ENCODE measurements around the gene CERS1. TPM values are rescaled to one million over a fixed set of nuclear protein-coding genes. Genes with fewer than 3 reads are reported as not detected.

The CERS1 gene, protein sequence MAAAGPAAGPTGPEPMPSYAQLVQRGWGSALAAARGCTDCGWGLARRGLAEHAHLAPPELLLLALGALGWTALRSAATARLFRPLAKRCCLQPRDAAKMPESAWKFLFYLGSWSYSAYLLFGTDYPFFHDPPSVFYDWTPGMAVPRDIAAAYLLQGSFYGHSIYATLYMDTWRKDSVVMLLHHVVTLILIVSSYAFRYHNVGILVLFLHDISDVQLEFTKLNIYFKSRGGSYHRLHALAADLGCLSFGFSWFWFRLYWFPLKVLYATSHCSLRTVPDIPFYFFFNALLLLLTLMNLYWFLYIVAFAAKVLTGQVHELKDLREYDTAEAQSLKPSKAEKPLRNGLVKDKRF
- 82.2 TPM for polyA plus RNA-seq (2012; ENCODE audit: insufficient read length, low read depth)

DNA sequence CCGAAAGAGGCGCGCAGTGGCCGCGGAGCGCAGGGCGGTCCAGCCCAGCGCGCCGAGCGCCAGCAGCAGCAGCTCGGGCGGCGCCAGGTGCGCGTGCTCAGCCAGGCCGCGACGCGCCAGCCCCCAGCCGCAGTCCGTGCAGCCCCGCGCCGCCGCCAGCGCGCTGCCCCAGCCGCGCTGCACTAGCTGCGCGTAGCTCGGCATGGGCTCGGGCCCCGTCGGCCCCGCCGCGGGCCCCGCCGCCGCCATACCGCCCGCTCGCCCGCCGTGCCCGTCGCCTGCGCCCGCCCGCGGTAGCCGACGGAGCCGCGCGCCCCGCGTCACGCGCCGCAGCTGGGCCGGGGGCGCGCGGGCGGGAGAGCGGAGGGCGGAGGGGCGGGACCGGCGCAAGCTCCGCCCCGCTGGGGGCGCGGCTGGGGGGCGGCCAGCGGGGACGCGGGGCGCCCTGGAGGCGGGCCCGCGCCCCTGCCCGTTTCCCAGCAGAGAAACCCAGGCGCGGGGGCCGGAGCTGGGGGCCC lies at the start of gene CERS1:
Gene CERS1 (minus strand): TSS at position 335 of the 518 bp plus-strand sequence. CDS start 86 bp downstream, at position 249.
- no peak for TF ChIP-seq TAF1 (IDR thresholded peaks at IDR 0.05; ENCODE audit: borderline replicate concordance, insufficient read depth, low read length)
- TF ChIP-seq FOXP2 (optimal IDR thresholded peaks at IDR 0.05; ENCODE audit: borderline replicate concordance, extremely low read depth, extremely low read length, insufficient read depth): no peak

DNA sequence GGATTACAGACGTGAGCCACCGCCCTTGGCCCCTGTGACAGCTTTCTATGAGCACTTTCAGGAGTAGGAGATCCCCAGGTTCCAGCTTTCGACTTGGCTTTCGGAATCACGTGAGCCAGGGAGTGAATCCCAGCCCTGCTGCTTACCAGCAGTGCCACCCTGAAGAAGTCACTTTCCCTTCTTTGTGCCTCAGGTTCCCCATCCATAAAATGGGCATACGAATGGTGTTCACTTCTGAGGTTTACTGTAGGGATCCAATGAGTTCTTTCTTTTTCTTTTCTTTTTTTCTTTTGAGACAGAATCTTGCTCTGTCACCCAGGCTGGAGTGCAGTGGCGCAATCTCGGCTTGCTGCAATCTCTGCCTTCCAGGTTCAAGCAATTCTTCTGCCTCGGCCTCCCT lies 49.3 kb upstream of the CERS1 start:
- TF ChIP-seq, protein P1, sequence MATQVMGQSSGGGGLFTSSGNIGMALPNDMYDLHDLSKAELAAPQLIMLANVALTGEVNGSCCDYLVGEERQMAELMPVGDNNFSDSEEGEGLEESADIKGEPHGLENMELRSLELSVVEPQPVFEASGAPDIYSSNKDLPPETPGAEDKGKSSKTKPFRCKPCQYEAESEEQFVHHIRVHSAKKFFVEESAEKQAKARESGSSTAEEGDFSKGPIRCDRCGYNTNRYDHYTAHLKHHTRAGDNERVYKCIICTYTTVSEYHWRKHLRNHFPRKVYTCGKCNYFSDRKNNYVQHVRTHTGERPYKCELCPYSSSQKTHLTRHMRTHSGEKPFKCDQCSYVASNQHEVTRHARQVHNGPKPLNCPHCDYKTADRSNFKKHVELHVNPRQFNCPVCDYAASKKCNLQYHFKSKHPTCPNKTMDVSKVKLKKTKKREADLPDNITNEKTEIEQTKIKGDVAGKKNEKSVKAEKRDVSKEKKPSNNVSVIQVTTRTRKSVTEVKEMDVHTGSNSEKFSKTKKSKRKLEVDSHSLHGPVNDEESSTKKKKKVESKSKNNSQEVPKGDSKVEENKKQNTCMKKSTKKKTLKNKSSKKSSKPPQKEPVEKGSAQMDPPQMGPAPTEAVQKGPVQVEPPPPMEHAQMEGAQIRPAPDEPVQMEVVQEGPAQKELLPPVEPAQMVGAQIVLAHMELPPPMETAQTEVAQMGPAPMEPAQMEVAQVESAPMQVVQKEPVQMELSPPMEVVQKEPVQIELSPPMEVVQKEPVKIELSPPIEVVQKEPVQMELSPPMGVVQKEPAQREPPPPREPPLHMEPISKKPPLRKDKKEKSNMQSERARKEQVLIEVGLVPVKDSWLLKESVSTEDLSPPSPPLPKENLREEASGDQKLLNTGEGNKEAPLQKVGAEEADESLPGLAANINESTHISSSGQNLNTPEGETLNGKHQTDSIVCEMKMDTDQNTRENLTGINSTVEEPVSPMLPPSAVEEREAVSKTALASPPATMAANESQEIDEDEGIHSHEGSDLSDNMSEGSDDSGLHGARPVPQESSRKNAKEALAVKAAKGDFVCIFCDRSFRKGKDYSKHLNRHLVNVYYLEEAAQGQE (IDR thresholded peaks at IDR 0.05; ENCODE audit: insufficient read depth in 1 of 2, low read depth in 2 of 2, low read length in 2 of 2): no peak
- no peak for TF ChIP-seq FOXP2 (optimal IDR thresholded peaks at IDR 0.05; ENCODE audit: borderline replicate concordance, extremely low read depth, extremely low read length, insufficient read depth)
- no peak for TF ChIP-seq POLR2AphosphoS5 (IDR thresholded peaks at IDR 0.05; ENCODE audit: low read depth, low read length)
- TF ChIP-seq TAF1 (IDR thresholded peaks at IDR 0.05; ENCODE audit: borderline replicate concordance, insufficient read depth, low read length): no peak
- TF ChIP-seq SIN3A (IDR thresholded peaks at IDR 0.05; ENCODE audit: borderline replicate concordance, insufficient read depth, low read length): no peak

DNA sequence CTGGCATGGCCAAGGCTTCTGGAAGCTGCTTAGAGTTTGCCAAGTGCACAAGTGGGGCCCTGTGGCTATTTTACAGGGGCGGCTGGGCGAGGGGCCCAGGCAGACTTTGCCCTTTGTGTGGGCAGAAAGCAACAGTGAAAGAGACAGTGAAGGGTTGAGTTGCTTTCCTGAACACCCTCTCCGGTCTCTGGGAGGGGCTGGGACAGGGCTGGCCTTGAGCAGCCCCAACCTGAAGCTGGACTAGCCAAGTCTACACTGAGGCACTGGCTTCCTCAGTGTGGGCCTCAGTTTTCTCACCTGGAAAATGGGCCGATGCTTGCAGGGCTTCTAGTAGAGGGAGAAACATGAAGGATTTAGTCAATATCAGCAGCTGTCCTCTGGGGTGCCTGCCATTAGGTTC lies 47.5 kb upstream of the CERS1 start:
- TF ChIP-seq POLR2AphosphoS5 (IDR thresholded peaks at IDR 0.05; ENCODE audit: low read depth, low read length) (no peak), FOXP2 (optimal IDR thresholded peaks at IDR 0.05; ENCODE audit: borderline replicate concordance, extremely low read depth, extremely low read length, insufficient read depth) (no peak)
- TF ChIP-seq, protein P1 (IDR thresholded peaks at IDR 0.05; ENCODE audit: insufficient read depth in 1 of 2, low read depth in 2 of 2, low read length in 2 of 2): no peak

DNA sequence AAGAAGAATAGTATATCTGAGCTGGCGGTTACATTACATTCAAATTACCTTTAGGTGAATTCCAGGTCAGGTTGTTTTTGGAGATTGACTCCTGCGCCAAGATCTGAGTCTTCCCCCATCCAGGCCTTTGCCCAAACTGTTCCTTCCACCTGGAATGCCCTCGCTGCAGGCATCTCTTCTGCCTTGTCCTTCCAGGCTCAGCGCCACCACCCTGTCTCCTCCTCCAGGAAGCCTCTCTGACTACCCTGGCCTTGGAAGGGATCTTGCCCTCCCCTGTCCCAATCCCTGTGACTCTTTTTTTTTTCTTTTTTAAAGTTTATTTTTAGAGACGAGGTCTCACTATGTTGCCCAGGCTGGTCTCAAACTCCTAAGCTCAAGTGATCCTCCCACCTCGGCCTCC lies 46.7 kb upstream of the CERS1 start:
- TF ChIP-seq, protein P1 (IDR thresholded peaks at IDR 0.05; ENCODE audit: insufficient read depth in 1 of 2, low read depth in 2 of 2, low read length in 2 of 2): no peak
- TF ChIP-seq TAF1 (IDR thresholded peaks at IDR 0.05; ENCODE audit: borderline replicate concordance, insufficient read depth, low read length) (no peak), POLR2AphosphoS5 (IDR thresholded peaks at IDR 0.05; ENCODE audit: low read depth, low read length) (no peak), SIN3A (IDR thresholded peaks at IDR 0.05; ENCODE audit: borderline replicate concordance, insufficient read depth, low read length) (no peak), FOXP2 (optimal IDR thresholded peaks at IDR 0.05; ENCODE audit: borderline replicate concordance, extremely low read depth, extremely low read length, insufficient read depth) (no peak)

DNA sequence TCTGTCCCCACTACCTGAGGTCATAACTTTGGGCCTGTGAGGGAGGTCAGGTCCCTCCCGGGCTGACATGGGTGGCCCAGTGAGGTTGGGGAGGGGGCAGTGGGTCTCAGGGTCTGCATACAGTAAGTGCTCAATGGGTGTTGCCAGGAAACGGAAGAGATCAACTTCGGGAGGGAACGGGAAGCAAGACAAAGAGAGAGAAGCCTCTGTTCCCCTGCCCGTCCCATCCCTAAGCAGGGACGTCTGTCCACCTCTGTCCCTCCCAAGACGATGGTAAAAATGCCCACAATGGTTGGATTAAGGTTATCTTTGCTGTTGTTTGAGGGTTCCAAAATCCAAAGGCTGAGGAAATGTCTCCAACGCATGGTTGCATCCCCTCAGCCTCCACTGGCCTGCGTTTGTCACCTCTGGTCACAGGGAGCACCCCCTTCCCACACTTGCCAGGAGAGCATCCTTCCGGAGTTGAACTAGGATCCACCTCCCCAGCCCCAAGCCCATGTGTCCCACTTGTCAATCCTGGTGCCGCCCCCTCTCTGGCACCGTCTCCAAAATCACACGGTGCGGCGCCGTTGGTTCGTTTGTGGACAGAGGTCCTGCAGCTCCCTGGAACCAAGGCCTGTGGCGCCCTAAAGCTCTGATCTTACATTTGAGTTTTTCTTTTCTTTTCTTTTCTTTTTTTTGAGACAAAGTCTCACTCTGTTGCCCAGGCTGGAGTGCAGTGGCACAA lies 45.8 kb upstream of the CERS1 start:
- TF ChIP-seq TAF1 (IDR thresholded peaks at IDR 0.05; ENCODE audit: borderline replicate concordance, insufficient read depth, low read length) (no peak), FOXP2 (optimal IDR thresholded peaks at IDR 0.05; ENCODE audit: borderline replicate concordance, extremely low read depth, extremely low read length, insufficient read depth) (no peak), SIN3A (IDR thresholded peaks at IDR 0.05; ENCODE audit: borderline replicate concordance, insufficient read depth, low read length) (no peak), POLR2AphosphoS5 (IDR thresholded peaks at IDR 0.05; ENCODE audit: low read depth, low read length) (no peak)
- TF ChIP-seq, protein P1 (IDR thresholded peaks at IDR 0.05; ENCODE audit: insufficient read depth in 1 of 2, low read depth in 2 of 2, low read length in 2 of 2): no peak

All from PFSK-1 (cell line).